ENCODE data around the gene WDR27. TPM values are rescaled to one million over a fixed set of nuclear protein-coding genes. Genes with fewer than 3 reads are reported as not detected.
A peak's percentile ranks its signal among the peaks of the same experiment; 100 is the strongest.

WDR27 gene
- polyA plus RNA-seq, 3 donors = 0.95 to 20.5 (median 2.0) TPM

DNA sequence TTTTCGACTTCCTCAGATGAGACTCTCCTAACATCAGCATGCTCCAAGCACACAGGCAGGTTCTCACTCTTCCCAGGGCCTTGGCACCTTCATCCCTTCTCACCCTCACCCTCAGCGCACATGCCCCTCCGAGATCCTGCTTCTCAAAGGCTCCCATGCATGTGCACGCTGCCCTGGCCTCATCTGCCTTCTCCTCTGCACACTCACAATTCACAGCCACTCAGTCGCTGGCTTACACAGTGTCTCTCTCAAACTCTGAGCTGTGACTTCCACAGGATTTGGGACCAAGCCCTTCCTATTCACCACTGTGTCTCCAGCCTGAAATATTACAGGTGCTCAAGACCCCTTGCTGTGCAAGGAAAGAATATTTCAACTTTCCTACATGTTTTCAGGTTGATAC is 30.3 kb downstream of the WDR27 start:
- Histone ChIP-seq H3K27ac (ENCODE audit: low read depth in 1 of 2, low read length in 2 of 2) (no peak overlapping the region), H3K79me2 (ENCODE audit: insufficient read depth, low read length) (no peaks in the 10 kb centered on the region), H2AFZ (ENCODE audit: insufficient read depth, low read depth, low read length, poor library complexity, severe bottlenecking) (no peak overlapping the region), H3K4me1 (ENCODE audit: control insufficient read depth in 1 of 2, insufficient read depth in 2 of 2, low read length in 2 of 2) (peaks cover 6% of the 10 kb centered on the region in 2 donors), H3K4me2 (replicated peaks; ENCODE audit: extremely low read depth, low read length, poor library complexity, severe bottlenecking) (no peak overlapping the region), H3K27me3 (ENCODE audit: control insufficient read depth in 2 of 2, insufficient read depth in 2 of 2, low read length in 2 of 2) (no peaks in the 10 kb centered on the region), H3K4me3 (replicated peaks in 1 of 3; ENCODE audit: low read depth in 2 of 3, low read length in 3 of 3) (no peak overlapping the region), H4K20me1 (ENCODE audit: insufficient read depth, low read length) (no peaks in the 10 kb centered on the region), H3K9ac (ENCODE audit: insufficient read depth, low read length, poor library complexity, severe bottlenecking) (no peak overlapping the region), H3K36me3 (replicated peaks in 1 of 2; ENCODE audit: control insufficient read depth in 1 of 2, insufficient read depth in 2 of 2, low read length in 2 of 2) (peaks cover 7 to 15% of the 10 kb centered on the region in 2 donors), H3K9me3 (replicated peaks in 1 of 2; ENCODE audit: control insufficient read depth in 1 of 2, insufficient read depth in 1 of 2, low read length in 2 of 2) (no peaks in the 10 kb centered on the region)
- WGBS (ENCODE audit: insufficient coverage) = 98% methylated on average over 5 of the region's 5 CpGs
- Mint-ChIP-seq H3K36me3 (peaks cover 15 to 28% of the 10 kb centered on the region in 2 donors), H3K27ac (peak overlapping the region in 2 of 7 donors; percentile 9 to 55), H3K9me3 (peaks cover 0 to 2% (median 0%) of the 10 kb centered on the region in 7 donors), H3K4me1 (peaks cover 10% of the 10 kb centered on the region), H3K4me3 (no peak overlapping the region), H3K27me3 (ENCODE audit: low read depth in 3 of 3) (no peaks in the 10 kb centered on the region)
- intact Hi-C loops (cut with micrococcal nuclease) = no loop called here
- TF ChIP-seq, protein P1, sequence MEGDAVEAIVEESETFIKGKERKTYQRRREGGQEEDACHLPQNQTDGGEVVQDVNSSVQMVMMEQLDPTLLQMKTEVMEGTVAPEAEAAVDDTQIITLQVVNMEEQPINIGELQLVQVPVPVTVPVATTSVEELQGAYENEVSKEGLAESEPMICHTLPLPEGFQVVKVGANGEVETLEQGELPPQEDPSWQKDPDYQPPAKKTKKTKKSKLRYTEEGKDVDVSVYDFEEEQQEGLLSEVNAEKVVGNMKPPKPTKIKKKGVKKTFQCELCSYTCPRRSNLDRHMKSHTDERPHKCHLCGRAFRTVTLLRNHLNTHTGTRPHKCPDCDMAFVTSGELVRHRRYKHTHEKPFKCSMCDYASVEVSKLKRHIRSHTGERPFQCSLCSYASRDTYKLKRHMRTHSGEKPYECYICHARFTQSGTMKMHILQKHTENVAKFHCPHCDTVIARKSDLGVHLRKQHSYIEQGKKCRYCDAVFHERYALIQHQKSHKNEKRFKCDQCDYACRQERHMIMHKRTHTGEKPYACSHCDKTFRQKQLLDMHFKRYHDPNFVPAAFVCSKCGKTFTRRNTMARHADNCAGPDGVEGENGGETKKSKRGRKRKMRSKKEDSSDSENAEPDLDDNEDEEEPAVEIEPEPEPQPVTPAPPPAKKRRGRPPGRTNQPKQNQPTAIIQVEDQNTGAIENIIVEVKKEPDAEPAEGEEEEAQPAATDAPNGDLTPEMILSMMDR (IDR thresholded peaks at IDR 0.05) = no peak
- no peak for DNase-seq

DNA sequence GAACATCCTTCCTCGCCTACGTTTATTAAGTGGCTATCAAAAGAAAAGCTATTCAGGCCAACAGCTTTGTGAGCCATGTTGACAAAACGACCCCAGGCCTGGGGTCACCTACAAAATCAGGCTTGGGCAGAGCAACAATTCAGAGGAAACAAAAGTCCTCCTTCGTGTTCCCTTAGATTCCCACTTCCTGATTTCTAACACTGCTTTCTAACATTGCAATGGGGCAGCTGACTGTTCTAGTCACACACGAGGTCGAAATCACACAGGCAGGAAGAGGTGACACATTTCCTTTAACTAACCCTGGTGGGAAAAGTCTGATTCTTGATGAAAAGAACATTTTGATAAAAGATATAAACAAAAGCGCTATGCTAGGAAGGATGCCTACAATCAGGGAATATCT is 31.9 kb downstream of the WDR27 start:
- peaks cover 6% of the 10 kb centered on the region in 2 donors for H3K4me1 ChIP-seq (ENCODE audit: control insufficient read depth in 1 of 2, insufficient read depth in 2 of 2, low read length in 2 of 2)
- no peak overlapping the region for H3K9ac ChIP-seq (ENCODE audit: insufficient read depth, low read length, poor library complexity, severe bottlenecking)
- no peaks in the 10 kb centered on the region for H3K27me3 ChIP-seq (ENCODE audit: control insufficient read depth in 2 of 2, insufficient read depth in 2 of 2, low read length in 2 of 2)
- DNase-seq = peak; percentile 21 to 68 (median 44)
- H4K20me1 ChIP-seq (ENCODE audit: insufficient read depth, low read length) = no peaks in the 10 kb centered on the region
- no peak overlapping the region for H2AFZ ChIP-seq (ENCODE audit: insufficient read depth, low read depth, low read length, poor library complexity, severe bottlenecking)
- TF ChIP-seq, protein P1 (IDR thresholded peaks at IDR 0.05) = no peak
- peak overlapping the region in 4 of 7 donors; percentile 20 to 66 (median 32) for H3K27ac Mint-ChIP-seq
- H3K27ac ChIP-seq (ENCODE audit: low read depth in 1 of 2, low read length in 2 of 2) = no peak overlapping the region
- peaks cover 18 to 36% of the 10 kb centered on the region in 2 donors for H3K36me3 Mint-ChIP-seq
- peaks cover 0 to 2% (median 0%) of the 10 kb centered on the region in 7 donors for H3K9me3 Mint-ChIP-seq
- peaks cover 10% of the 10 kb centered on the region for H3K4me1 Mint-ChIP-seq
- no peaks in the 10 kb centered on the region for H3K79me2 ChIP-seq (ENCODE audit: insufficient read depth, low read length)
- H3K4me3 Mint-ChIP-seq = peak overlapping the region in 1 of 2 donors; percentile 9
- no peaks in the 10 kb centered on the region for H3K27me3 Mint-ChIP-seq (ENCODE audit: low read depth in 3 of 3)
- 34% methylated on average over 4 of the region's 7 CpGs for WGBS (ENCODE audit: insufficient coverage)
- H3K4me2 ChIP-seq (replicated peaks; ENCODE audit: extremely low read depth, low read length, poor library complexity, severe bottlenecking) = no peak overlapping the region
- intact Hi-C loops (cut with micrococcal nuclease) = no loop called here
- no peak overlapping the region for H3K4me3 ChIP-seq (replicated peaks in 1 of 3; ENCODE audit: low read depth in 2 of 3, low read length in 3 of 3)
- no peaks in the 10 kb centered on the region for H3K9me3 ChIP-seq (replicated peaks in 1 of 2; ENCODE audit: control insufficient read depth in 1 of 2, insufficient read depth in 1 of 2, low read length in 2 of 2)
- peaks cover 7 to 15% of the 10 kb centered on the region in 2 donors for H3K36me3 ChIP-seq (replicated peaks in 1 of 2; ENCODE audit: control insufficient read depth in 1 of 2, insufficient read depth in 2 of 2, low read length in 2 of 2)

All from CD14-positive monocyte (primary cell).